GM18499 (cell line): Measurements from ENCODE around the gene SPOPL.

Experiments
- ATAC-seq: cut with Tn5 transposase; IDR thresholded peaks from one replicate; pipeline ENCODE4 v1.9.1; 2021; ENCODE audit warnings: moderate number of reproducible peaks; ENCODE audit not compliant: insufficient read depth, unreplicated experiment

The SPOPL gene

DNA sequence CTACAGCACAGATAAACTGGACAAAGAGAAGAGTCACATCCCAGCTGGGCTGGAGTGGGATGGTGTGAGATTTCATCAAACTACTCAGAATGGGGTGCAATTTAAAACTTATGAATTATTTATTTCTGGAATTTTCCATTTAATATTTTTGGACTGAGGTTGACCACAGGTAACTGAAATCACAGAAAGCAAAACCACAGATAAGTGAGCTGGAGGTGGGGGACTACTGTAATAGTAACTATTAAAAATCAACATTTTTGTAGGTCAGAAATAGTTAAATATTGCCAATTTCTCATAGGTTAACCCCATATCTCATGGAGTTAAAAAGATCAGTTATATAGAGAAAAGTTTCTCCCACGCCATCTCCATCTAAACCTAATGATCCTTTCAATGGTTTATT lies 88.1 kb downstream of the SPOPL start:
- ATAC-seq = no peak

DNA sequence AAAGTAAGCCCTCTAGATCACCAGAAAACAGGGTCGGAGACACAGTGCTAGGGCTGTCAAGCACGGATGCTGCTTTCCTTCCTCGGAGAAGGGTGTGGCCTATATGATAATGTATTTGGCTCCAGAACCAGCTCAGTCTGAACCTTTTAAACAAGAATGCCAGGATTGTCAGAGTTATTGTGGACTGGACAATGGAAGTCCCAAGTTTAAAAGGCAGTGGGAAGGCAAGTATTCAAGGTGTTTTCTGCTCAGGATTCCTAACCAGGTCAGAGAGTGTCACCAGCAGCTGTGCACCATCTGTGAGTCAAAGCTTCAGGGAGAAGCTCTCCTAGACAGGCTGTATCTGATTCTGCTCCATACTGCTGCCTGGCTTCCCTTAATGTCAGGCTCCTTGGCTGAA lies 94.8 kb downstream of the SPOPL start:
- ATAC-seq = no peak

DNA sequence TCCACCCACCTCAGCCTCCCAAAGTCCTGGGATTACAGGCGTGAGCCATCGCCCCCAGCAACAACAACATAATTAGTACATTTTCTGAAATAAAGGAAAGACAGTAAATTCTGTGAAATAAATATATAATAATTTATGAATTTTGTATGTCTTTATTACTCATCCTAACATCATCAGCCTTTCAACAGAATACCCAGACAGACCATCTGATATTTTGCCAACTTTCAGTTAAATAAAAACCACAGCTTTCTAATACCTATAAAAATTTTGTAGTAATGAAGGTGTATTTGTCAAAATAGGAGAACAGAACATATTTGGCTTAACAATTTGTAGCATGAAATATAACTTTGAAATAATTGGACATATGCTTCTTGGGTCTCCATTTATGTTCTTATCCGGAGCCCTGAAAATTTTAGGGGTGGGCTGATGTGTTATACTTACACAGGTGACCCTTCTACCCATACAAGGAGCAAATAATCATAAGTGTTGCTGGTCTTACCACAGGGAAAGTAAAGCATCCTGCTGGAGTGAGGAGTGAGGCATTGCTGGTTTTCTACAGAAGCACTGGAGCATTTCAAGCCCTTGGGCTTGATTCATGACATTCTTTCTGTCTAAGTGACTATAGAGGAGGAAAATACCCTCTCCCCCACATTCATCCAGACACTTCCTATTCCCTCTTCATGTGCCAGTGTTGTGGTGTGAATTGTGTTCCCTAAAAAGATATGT lies 99.3 kb downstream of the SPOPL start:
- ATAC-seq = no peak

DNA sequence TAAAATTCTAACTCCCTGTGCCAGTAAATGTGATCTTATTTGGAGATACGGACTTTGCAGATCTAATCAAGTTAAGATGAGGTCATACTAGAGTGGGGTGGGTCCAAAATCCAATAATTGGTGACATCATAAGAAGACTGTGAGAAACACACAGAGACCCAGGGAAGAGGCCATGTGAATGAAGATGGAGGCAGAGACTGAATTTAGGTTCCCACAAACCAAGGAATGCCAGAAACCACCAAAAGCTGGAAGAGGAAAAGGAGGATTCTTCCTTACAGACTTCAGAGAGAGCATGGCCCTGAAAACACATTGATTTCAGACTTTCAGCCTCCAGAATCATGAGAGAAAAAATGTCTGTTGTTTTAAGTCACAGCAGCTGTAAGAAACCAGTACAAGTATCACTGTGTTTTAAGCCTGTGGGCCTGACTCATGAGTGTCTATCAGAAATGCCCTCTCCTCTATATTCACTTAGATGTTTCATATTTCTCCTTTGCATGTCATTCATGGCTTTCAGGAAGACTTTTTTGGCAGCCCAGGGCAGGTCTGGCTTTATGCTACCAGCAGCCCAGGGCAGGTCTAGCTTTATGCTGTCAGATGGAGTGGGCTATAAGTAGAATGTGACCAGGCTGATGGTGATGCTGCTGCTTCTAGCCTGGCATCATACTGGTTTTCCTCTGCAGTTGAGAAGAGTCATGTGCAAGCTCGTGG lies 100.0 kb downstream of the SPOPL start:
- ATAC-seq = no peak

DNA sequence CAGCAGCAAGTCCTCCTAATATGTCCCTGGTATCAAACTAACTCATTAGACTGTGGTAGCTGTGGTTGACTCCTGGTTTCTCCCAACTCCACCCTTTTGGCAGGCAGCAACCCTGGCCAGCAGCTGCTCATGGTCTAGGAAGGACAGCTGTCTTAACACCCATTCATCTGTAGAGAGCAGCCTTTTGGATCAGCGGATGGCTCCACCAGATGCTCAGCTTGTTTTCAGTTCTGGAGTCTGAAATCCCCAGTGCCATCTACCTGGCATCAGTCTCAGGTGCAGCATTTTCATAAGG lies 100.5 kb downstream of the SPOPL start:
- no peak for ATAC-seq

DNA sequence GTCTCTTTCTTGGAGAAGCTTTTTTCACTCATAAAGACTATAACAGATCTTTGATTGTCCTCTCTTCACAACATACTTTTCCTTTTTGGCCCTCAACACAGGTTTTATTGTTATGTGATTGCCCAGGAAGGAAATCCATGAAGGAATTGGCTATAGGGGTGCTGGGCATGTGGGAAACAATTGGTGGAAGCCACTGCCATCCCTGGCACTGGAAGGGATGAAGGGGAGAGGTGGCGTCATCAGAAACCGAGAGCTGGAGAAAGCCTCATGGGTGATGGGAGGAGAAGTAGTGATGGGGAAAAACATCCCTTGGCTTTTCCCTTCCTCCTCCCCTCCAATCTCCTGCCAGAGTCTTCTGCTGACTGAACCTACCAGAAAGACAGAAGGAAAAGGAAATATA lies 106.2 kb downstream of the SPOPL start:
- ATAC-seq = no peak

DNA sequence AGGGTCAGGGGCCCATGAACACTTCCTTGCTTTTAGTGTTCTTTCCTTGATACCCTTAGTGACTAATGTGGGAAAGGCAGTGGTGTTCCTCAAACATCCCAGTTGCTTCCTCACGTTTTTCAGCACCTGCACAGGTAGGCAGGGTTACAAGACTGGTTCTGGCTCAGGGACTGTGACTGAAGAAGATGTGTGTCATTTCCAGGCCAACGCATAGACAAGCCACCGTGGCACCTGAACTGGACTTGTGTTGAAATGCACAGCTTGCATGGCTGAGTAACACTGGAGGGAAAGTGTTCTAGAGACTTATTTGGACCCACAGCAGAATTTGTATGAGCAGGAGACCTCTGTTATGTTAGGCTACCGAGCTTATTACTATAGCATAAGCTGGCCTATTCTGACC lies 107.9 kb downstream of the SPOPL start:
- no peak for ATAC-seq

DNA sequence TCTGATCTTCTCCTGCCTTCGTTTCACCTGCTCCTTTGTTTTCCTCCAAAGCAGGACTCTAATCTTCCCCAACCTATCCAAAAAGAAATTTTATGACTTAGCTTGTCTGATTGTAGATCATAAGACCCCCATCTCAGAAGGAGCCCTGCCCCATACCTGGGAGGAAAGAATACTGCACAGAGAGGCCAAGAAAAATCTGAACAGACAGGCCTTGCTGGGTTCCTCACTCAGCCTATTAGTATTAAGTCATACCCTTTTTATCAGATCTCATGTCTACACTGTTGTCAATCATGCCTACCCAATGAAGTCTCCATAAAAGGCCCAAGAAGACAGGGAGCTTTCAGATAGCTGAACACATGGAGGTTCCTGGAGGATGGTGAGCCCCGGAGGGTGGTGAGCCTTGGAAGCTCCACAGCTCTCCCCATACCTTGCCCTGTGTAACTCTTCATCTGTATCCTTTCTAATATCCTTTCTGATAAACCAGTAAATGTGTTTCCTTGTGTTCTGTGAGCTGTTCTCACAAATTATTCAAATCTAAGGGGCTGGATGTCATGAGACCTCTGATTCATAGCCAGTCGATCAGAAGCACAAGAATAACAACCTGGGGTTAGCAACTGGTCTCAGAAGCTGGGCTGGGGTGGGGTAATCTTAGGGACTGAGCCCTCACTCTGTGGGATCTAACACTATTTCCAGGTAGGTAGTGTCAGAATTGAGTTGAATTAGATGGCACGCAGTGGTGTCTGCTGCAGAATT lies 108.8 kb downstream of the SPOPL start:
- no peak for ATAC-seq

DNA sequence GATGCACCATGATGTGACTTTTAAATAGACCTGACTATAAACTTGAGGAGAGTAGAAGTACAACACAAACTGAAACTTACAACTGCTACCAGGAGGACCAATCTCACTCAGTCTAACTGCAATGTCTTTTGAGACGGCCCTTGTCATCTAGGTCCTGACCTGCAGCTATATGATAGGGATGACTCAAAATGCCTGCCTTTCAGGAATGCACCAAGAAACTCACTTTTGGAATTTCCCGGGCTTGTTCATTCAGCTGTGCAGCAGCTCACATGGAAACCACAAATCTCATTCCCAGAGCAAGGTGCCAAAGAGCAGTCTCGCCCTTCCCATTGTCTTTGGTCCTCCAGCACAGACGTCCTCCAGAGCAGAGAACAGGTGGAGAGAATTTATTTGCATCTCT lies 113.7 kb downstream of the SPOPL start:
- no peak for ATAC-seq

DNA sequence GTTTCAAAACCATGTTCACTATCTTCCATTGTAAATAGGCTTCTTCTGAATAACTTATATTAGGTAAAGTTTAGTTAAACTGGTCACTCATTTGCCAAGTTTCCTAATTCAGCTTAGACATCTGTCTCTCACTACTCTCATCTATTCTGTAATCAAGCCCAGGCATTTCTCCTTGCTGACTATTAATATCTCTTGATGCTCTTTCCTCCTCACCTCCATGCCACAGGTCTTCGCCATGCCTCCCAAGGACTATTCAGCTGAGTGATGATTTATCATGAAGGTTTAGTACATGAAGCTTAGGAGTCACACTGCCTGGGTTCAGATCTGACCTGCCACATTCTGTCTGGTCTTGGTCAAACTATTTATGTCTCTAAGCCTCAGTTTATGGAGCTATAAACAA lies 115.5 kb downstream of the SPOPL start:
- ATAC-seq = no peak

DNA sequence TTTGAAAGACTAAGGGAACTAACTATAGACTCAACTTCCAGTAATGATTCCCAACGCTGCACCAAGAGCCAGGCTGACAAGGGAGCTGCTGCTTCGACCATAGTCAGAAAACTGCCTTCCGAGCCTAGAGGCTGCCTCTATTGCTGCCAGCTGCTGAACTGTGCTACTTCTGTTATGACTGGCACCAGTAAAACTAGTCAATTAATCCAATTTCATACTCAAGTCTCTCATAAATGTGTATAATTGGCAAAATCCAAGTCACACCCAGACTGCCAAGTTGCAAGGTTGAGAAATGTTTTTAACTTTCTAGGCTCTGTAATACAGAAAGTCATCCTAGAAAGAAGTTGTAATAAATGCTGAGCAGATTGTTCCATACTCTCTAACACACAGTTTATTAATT lies 117.4 kb downstream of the SPOPL start:
- no peak for ATAC-seq

DNA sequence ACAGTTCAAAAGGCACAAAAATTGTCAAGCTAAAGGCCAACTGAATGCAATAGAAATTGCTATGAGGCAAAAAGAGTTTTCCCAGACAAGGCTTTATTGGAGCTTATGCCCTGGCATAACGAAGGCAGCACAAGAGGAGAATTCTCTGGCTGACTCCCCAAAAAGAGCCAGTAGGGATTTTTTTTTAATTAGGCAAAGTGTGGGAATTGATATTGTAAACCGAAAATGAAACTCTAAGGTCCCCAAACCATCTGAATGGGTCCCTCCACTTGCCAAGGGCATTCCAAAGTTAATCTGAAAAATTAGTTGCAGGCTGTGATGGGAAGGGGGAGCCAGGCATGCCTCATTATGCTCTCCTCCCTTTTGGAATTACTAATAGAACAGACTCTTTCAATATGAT lies 118.9 kb downstream of the SPOPL start:
- ATAC-seq = no peak

DNA sequence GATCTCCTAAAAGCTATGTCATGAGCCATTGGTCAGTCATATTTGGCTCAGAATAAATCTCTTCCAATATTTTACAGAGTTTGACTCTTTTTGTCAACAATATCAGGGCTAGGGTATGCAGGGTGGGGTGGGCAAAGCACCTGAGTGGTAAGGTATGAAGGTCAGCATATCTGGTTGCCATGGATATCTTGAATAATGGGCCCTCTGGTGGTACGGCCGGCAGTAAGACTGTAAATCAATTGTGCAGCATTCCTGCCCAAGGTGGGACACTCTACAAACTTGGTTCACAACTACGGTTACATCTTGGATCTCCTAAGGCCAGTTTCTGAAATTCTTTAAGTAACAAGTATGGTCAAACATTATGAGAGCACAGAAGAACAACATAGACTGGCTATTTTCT lies 119.6 kb downstream of the SPOPL start:
- no peak for ATAC-seq

DNA sequence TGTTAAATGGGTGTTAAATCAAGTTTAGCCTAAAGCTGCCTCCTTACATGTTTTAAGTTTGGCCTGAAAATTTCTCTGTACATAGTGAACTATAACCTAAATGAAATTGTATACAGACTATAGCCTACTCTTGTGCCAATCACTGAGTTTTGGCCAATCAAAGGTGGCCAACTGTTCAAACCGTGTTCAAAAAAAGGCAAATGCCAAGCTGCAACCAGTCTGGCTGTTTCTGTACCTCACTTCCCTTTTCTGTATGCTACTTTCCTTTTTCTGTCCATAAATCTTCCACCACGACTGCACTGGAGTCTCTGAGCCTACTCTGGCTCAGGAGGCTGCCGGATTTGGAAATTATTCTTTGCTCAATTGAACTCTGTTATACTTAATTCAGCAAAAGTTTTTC lies 121.0 kb downstream of the SPOPL start:
- ATAC-seq = no peak
